Mammary epithelial cell (primary cell): ENCODE data around the gene MTNR1B.

Source experiments
- CTCF ChIP-seq, 2 donors: IDR thresholded peaks in 1 of 2; conservative IDR thresholded peaks in 1 of 2; 2 replicates each; pipeline ENCODE4 v1.5.1; 2011 to 2012; ENCODE audit warnings: inconsistent platforms in 2 of 2, low read length in 2 of 2, mild to moderate bottlenecking in 2 of 2, control low read depth in 1 of 2, low read depth in 1 of 2; ENCODE audit not compliant: insufficient read depth in 1 of 2; ENCODE audit errors: extremely low read depth in 1 of 2
- EZH2 ChIP-seq: IDR thresholded peaks from 2 replicates; pipeline ENCODE4 v1.6.1; 2012; ENCODE audit warnings: low read length, inconsistent platforms, borderline replicate concordance

GRCh38 chr11:93020248-93021046 is 51.0 kb downstream of the MTNR1B start:
- TF ChIP-seq CTCF (conservative IDR thresholded peaks at IDR 0.05 in 1 of 2, IDR thresholded peaks at IDR 0.05 in 1 of 2; ENCODE audit: extremely low read depth in 1 of 2, insufficient read depth in 1 of 2, low read depth in 1 of 2, low read length in 2 of 2) (no peak), EZH2 (no peak)
